GM21367 (cell line): ENCODE measurements around the gene HCN4.
"Not testable (repeated sequence)": the region's sequence is repeated elsewhere in the genome, so short reads cannot be mapped to it uniquely, and the experiment has no call there.

Experiments used
- ATAC-seq: cut with Tn5 transposase; IDR thresholded peaks from one replicate; pipeline ENCODE4 v1.9.1; 2021; ENCODE audit not compliant: unreplicated experiment

Gene HCN4

GRCh38 chr15:73368301-73369136 lies at the start of gene HCN4:
TSS of gene HCN4 (minus strand) at chr15:73368958. CDS start at chr15:73368270, 688 bp downstream.
- no peak for ATAC-seq

GRCh38 chr15:73414876-73415275 lies 46.1 kb upstream of the HCN4 start:
- ATAC-seq: no peak

GRCh38 chr15:73403171-73403570 lies 34.4 kb upstream of the HCN4 start:
- ATAC-seq: no peak

- not testable (repeated sequence) for ATAC-seq
Measured at GRCh38 chr15:73400222-73400621, 31.5 kb upstream of the HCN4 start.

GRCh38 chr15:73398861-73399260 lies 30.1 kb upstream of the HCN4 start:
- ATAC-seq: no peak

- ATAC-seq: no peak
Measured at GRCh38 chr15:73397461-73397860, 28.7 kb upstream of the HCN4 start.

GRCh38 chr15:73395671-73396070 lies 26.9 kb upstream of the HCN4 start:
- no peak for ATAC-seq

GRCh38 chr15:73394782-73395181 lies 26.0 kb upstream of the HCN4 start:
- ATAC-seq: no peak

GRCh38 chr15:73393336-73393735 lies 24.6 kb upstream of the HCN4 start:
- no peak for ATAC-seq

- no peak for ATAC-seq
Measured at GRCh38 chr15:73392025-73392424, 23.3 kb upstream of the HCN4 start.

GRCh38 chr15:73391128-73391872 lies 22.5 kb upstream of the HCN4 start:
- no peak for ATAC-seq

GRCh38 chr15:73389971-73390544 lies 21.3 kb upstream of the HCN4 start:
- ATAC-seq: no peak

GRCh38 chr15:73389539-73389938 lies 20.8 kb upstream of the HCN4 start:
- no peak for ATAC-seq

- ATAC-seq: no peak
Measured at GRCh38 chr15:73388256-73388781, 19.6 kb upstream of the HCN4 start.

- no peak for ATAC-seq
Measured at GRCh38 chr15:73387507-73388255, 18.9 kb upstream of the HCN4 start.

GRCh38 chr15:73386886-73387506 lies 18.2 kb upstream of the HCN4 start:
- no peak for ATAC-seq

GRCh38 chr15:73386238-73386637 lies 17.5 kb upstream of the HCN4 start:
- ATAC-seq: no peak

- ATAC-seq: no peak
Measured at GRCh38 chr15:73385205-73385604, 16.4 kb upstream of the HCN4 start.

GRCh38 chr15:73383310-73384189 lies 14.8 kb upstream of the HCN4 start:
- no peak for ATAC-seq
